BE2C (cell line): ENCODE results near the gene PLA2G4D.

ENCODE experiments used
- DNase-seq: peaks from one replicate; pipeline ENCODE4 v3.0.0-alpha.2; 2020
- H3K27me3 ChIP-seq: fragments of 250-450 bp; sonication (Bioruptor Pico); 2 replicates; pipeline ENCODE4 v1.5.1; 2020; ENCODE audit warnings: mild to moderate bottlenecking
- H3K36me3 ChIP-seq: fragments of 250-450 bp; sonication (Bioruptor Pico); 2 replicates; pipeline ENCODE4 v1.5.1; 2020; ENCODE audit warnings: mild to moderate bottlenecking
- H3K4me1 ChIP-seq: fragments of 250-450 bp; sonication (Bioruptor Pico); 2 replicates; pipeline ENCODE4 v1.5.1; 2020
- H3K4me3 ChIP-seq: 2 replicates; pipeline ENCODE4 v1.5.1; 2011; ENCODE audit warnings: low read depth, low read length
- H3K9me3 ChIP-seq: fragments of 250-450 bp; sonication (Bioruptor Pico); 2 replicates; pipeline ENCODE4 v1.5.1; 2020
- TF ChIP-seq, protein P1 (sequence below): IDR thresholded peaks from 2 replicates; pipeline ENCODE4 v1.5.1; 2012; ENCODE audit warnings: mild to moderate bottlenecking, low read depth, low read length

The PLA2G4D gene

DNA sequence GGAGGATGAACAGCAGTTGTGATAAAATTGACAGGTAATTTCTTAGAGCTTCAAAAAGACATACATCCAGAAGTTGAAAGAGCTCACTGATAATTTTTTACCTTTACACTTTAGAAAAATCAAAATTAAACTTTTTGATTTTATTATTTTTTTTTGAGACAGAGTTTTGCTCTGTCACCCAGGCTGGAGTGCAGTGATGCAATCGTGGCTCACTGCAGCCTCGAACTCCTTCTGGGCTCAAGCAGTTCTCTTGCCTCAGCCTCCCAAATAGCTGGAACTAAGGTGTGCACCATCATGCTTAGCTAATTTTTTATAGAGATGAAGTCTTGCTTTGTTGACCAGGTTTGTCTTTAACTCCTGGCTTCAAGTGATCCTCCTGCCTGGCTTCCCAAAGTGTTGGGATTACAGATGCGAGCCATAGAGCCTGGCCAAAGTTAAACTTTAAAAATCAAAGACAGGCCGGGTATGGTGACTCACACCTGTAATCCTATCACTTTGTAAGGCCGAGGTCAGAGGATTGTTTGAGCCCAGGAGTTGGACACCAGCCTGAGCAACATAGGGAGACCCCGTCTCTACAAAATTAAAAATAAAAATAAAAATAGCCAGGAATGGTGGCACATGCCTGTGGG lies 40.4 kb upstream of the PLA2G4D start:
- no peaks in the 10 kb centered on the region for H3K36me3 ChIP-seq
- no peaks in the 10 kb centered on the region for H3K9me3 ChIP-seq
- H3K4me1 ChIP-seq, result no peaks in the 10 kb centered on the region; the same call in 1 of the 2 replicates
- no peaks in the 10 kb centered on the region for H3K27me3 ChIP-seq
- no peak for DNase-seq
- TF ChIP-seq, protein P1, sequence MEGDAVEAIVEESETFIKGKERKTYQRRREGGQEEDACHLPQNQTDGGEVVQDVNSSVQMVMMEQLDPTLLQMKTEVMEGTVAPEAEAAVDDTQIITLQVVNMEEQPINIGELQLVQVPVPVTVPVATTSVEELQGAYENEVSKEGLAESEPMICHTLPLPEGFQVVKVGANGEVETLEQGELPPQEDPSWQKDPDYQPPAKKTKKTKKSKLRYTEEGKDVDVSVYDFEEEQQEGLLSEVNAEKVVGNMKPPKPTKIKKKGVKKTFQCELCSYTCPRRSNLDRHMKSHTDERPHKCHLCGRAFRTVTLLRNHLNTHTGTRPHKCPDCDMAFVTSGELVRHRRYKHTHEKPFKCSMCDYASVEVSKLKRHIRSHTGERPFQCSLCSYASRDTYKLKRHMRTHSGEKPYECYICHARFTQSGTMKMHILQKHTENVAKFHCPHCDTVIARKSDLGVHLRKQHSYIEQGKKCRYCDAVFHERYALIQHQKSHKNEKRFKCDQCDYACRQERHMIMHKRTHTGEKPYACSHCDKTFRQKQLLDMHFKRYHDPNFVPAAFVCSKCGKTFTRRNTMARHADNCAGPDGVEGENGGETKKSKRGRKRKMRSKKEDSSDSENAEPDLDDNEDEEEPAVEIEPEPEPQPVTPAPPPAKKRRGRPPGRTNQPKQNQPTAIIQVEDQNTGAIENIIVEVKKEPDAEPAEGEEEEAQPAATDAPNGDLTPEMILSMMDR, result no peak
- H3K4me3 ChIP-seq, result no peak overlapping the region

- Histone ChIP-seq H3K36me3 (no peaks in the 10 kb centered on the region), H3K9me3 (no peaks in the 10 kb centered on the region), H3K4me3 (no peak overlapping the region), H3K27me3 (no peaks in the 10 kb centered on the region), H3K4me1 (no peaks in the 10 kb centered on the region; the same call in 1 of the 2 replicates)
- TF ChIP-seq, protein P1, result peak; percentile 85
- peak; percentile 83 for DNase-seq
Observed at GRCh38 chr15:42133886-42134502, 39.6 kb upstream of the PLA2G4D start.

DNA sequence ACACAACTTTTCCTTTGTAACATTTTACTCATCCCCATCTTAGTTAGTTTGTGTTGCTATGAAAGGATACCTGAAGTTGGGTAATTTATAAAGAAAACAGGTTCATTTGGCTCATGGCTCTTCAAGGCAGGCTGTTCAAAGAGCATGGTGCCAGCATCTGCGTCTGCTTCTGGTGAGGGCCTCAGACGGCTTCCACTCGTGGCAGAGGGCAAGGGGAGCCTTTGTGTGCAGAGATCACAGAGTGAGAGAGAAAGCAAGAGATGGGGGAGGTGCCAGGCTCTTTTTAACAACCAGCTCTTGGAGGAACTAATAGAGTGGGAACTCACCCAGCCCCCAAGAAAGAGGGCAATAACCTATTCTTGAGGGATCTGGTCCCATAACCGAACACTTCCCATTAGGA lies 39.0 kb upstream of the PLA2G4D start:
- no peaks in the 10 kb centered on the region for H3K9me3 ChIP-seq
- TF ChIP-seq, protein P1, result no peak
- no peaks in the 10 kb centered on the region for H3K36me3 ChIP-seq
- H3K4me3 ChIP-seq, result no peak overlapping the region
- no peaks in the 10 kb centered on the region; the same call in 1 of the 2 replicates for H3K4me1 ChIP-seq
- DNase-seq, result no peak
- no peaks in the 10 kb centered on the region for H3K27me3 ChIP-seq

DNA sequence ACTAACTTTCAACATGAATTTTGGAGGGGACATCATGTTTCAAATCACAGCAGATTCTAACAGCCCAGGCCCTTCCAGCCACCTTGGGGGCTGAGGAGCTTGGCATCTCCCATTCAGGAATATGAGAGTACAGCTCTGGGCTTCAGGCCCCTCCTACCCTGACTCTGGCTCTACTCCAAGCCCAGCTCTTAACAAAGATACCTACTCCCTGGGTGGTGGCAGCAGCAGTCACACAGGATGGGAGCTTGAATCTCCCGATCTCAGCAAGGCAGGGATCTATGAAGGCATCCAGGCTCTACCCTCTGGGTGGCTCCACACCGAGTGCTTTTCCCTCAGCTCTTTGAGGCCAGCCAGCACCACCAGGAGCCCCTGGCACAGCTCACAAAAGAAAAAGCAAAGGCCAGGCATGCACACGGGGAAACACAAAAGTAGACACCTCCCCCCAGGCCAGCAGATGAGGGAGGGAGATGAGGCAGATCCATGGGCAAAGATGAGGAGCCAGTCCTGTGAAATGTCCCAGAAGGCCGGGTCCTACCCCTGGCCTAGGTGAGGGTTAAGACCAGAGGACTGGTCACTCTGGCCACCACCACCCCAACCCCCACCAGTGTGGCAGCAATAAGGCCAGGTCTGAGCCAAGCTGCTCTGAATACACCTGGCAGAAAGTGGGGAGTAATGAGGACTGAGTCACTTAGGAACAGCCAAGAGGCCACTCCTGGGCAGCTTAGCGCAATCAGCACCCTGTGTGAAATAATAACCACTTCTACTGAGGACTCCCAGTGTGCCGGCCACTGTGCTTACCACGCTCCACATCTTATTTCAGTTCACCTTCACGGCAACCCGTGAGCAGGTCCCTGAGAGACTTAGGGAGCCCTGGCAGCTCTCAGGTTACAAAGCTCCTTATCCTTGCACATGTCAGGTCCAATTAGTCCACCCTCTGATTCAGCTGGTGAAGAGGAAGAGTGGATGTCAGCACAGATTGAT lies 37.8 kb upstream of the PLA2G4D start:
- TF ChIP-seq, protein P1, result no peak
- Histone ChIP-seq H3K4me1 (no peaks in the 10 kb centered on the region; the same call in 1 of the 2 replicates), H3K4me3 (no peak overlapping the region), H3K27me3 (no peaks in the 10 kb centered on the region), H3K9me3 (no peaks in the 10 kb centered on the region), H3K36me3 (no peaks in the 10 kb centered on the region)
- no peak for DNase-seq

- Histone ChIP-seq H3K4me1 (no peaks in the 10 kb centered on the region; the same call in 1 of the 2 replicates), H3K4me3 (no peak overlapping the region), H3K9me3 (no peaks in the 10 kb centered on the region), H3K27me3 (no peaks in the 10 kb centered on the region), H3K36me3 (no peaks in the 10 kb centered on the region)
- TF ChIP-seq, protein P1, result no peak
- DNase-seq, result no peak
Observed at GRCh38 chr15:42131006-42131405, 36.6 kb upstream of the PLA2G4D start.
